ENCODE results near the gene ABCG1. TPM values are rescaled to one million over a fixed set of nuclear protein-coding genes. Genes with fewer than 3 reads are reported as not detected.

The ABCG1 gene
- total RNA-seq, 2 experiments from 2014 or later = 16.7 to 17.3 TPM

GRCh38 chr21:42187976-42188653, 30.8 kb upstream of the ABCG1 start:
- DNase-seq (ENCODE audit: low spot score) = peak; percentile 96
- BruUV-seq (replicated peaks) = no TSS peak
- H4K20me1 ChIP-seq (ENCODE audit: insufficient read depth, low read length) = no peaks in the 10 kb centered on the region
- H3K79me2 ChIP-seq (ENCODE audit: insufficient read depth, low read depth, low read length) = no peaks in the 10 kb centered on the region
- no peaks in the 10 kb centered on the region for H3K9me2 ChIP-seq (ENCODE audit: insufficient read depth, low read length)
- peak overlapping the region; percentile 80 for H3K4me2 ChIP-seq (ENCODE audit: low read length)
- ChIA-PET POLR2A (interaction anchor here (1.0 to 3.7 kb wide), 16 partner anchors 11 to 349 kb away, joined by 3 to 28 read pairs (median 8); no protein-coding TSS in a partner anchor), CTCF (ENCODE audit: unreplicated experiment) (interaction anchor here (1.5 to 2.3 kb wide), 3 partner anchors 13 to 71 kb away, joined by 3 to 8 read pairs (median 6); no protein-coding TSS in a partner anchor)
- H3K4me1 ChIP-seq (ENCODE audit: insufficient read depth, low read length, poor library complexity, severe bottlenecking) = peaks cover 68% of the 10 kb centered on the region
- H3K27ac ChIP-seq (ENCODE audit: low read depth, low read length, poor library complexity, severe bottlenecking) = peak overlapping the region; percentile 98
- peak overlapping the region; percentile 64; the same call in 1 of the 2 replicates for H2AFZ ChIP-seq (ENCODE audit: low read length)
- peaks cover 35% of the 10 kb centered on the region; the same call in 1 of the 2 replicates for H3K9me3 ChIP-seq (ENCODE audit: low read length)
- peak overlapping the region; percentile 49 for H3K4me3 ChIP-seq (ENCODE audit: low read depth, low read length, poor library complexity, severe bottlenecking)
- no peak for TF ChIP-seq EZH2phosphoT487 (IDR thresholded peaks at IDR 0.05; ENCODE audit: borderline replicate concordance, low read depth, low read length)
- no peak for TF ChIP-seq CTCF (conservative IDR thresholded peaks at IDR 0.05; ENCODE audit: low read length)
- intact Hi-C loops (cut with micrococcal nuclease; ENCODE audit: unreplicated experiment) = loop anchor here (1.0 to 2.0 kb wide), 4 partner anchors 33 to 71 kb away; no protein-coding TSS in a partner anchor
- H3K36me3 ChIP-seq (ENCODE audit: insufficient read depth, low read length) = peaks cover 14% of the 10 kb centered on the region; the same call in 1 of the 2 replicates

GRCh38 chr21:42188663-42189062, 30.3 kb upstream of the ABCG1 start:
- Histone ChIP-seq H3K4me1 (ENCODE audit: insufficient read depth, low read length, poor library complexity, severe bottlenecking) (peaks cover 73% of the 10 kb centered on the region), H3K27ac (ENCODE audit: low read depth, low read length, poor library complexity, severe bottlenecking) (peak overlapping the region; percentile 98), H3K79me2 (ENCODE audit: insufficient read depth, low read depth, low read length) (no peaks in the 10 kb centered on the region), H4K20me1 (ENCODE audit: insufficient read depth, low read length) (no peaks in the 10 kb centered on the region), H3K36me3 (ENCODE audit: insufficient read depth, low read length) (peaks cover 14% of the 10 kb centered on the region; the same call in 1 of the 2 replicates), H2AFZ (ENCODE audit: low read length) (peak overlapping the region; percentile 64; the same call in 1 of the 2 replicates), H3K9me2 (ENCODE audit: insufficient read depth, low read length) (no peaks in the 10 kb centered on the region), H3K9me3 (ENCODE audit: low read length) (peaks cover 31% of the 10 kb centered on the region; the same call in 1 of the 2 replicates), H3K4me2 (ENCODE audit: low read length) (peak overlapping the region; percentile 80), H3K4me3 (ENCODE audit: low read depth, low read length, poor library complexity, severe bottlenecking) (peak overlapping the region; percentile 49)
- TSS peak; percentile 86 for BruUV-seq (replicated peaks)
- peak; percentile 56 for DNase-seq (ENCODE audit: low spot score)
- intact Hi-C loops (cut with micrococcal nuclease; ENCODE audit: unreplicated experiment) = loop anchor here (1.0 to 2.0 kb wide), 4 partner anchors 32 to 70 kb away; no protein-coding TSS in a partner anchor
- TF ChIP-seq CTCF (conservative IDR thresholded peaks at IDR 0.05; ENCODE audit: low read length) = no peak
- no peak for TF ChIP-seq EZH2phosphoT487 (IDR thresholded peaks at IDR 0.05; ENCODE audit: borderline replicate concordance, low read depth, low read length)
- CTCF ChIA-PET (ENCODE audit: unreplicated experiment) = interaction anchor here (1.5 to 2.3 kb wide), 3 partner anchors 12 to 70 kb away, joined by 3 to 8 read pairs (median 6); no protein-coding TSS in a partner anchor
- POLR2A ChIA-PET = interaction anchor here (0.6 to 3.7 kb wide), 16 partner anchors 10 to 348 kb away, joined by 3 to 28 read pairs (median 8); no protein-coding TSS in a partner anchor
